ENCODE data around the gene CDKN2B.

DNA sequence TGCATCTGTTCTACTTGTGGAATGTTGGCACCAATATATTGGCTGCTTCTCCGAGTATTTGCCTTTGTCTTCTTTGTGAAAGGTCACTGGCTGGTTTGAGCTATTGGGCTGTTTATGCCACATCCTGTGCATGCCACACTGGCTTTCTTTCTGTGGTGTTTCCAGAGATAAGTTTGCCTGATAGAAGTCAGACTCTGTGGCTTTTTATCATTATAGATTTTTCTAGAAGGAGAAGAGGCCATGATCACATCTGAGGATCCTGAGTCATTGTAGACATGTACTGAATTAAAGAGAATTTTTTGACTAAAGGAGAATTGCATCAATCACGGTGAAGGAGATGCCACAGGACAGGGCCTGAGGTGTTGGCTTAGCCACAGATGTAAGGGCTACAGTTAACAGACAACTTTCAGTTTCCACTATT, 26.5 kb upstream of the CDKN2B start:
- TF ChIP-seq, protein P1, sequence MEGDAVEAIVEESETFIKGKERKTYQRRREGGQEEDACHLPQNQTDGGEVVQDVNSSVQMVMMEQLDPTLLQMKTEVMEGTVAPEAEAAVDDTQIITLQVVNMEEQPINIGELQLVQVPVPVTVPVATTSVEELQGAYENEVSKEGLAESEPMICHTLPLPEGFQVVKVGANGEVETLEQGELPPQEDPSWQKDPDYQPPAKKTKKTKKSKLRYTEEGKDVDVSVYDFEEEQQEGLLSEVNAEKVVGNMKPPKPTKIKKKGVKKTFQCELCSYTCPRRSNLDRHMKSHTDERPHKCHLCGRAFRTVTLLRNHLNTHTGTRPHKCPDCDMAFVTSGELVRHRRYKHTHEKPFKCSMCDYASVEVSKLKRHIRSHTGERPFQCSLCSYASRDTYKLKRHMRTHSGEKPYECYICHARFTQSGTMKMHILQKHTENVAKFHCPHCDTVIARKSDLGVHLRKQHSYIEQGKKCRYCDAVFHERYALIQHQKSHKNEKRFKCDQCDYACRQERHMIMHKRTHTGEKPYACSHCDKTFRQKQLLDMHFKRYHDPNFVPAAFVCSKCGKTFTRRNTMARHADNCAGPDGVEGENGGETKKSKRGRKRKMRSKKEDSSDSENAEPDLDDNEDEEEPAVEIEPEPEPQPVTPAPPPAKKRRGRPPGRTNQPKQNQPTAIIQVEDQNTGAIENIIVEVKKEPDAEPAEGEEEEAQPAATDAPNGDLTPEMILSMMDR (IDR thresholded peaks at IDR 0.05), result no peak
- no peak for TF ChIP-seq POLR2A (IDR thresholded peaks at IDR 0.05)
